ENCODE measurements around the gene CTXND2. TPM values are rescaled to one million over a fixed set of nuclear protein-coding genes. Genes with fewer than 3 reads are reported as not detected.
A peak's percentile ranks its signal among the peaks of the same experiment; 100 is the strongest.
"Not testable (repeated sequence)": the region's sequence is repeated elsewhere in the genome, so short reads cannot be mapped to it uniquely, and the experiment has no call there.

Gene CTXND2
- not detected in 2 replicates for total RNA-seq

DNA sequence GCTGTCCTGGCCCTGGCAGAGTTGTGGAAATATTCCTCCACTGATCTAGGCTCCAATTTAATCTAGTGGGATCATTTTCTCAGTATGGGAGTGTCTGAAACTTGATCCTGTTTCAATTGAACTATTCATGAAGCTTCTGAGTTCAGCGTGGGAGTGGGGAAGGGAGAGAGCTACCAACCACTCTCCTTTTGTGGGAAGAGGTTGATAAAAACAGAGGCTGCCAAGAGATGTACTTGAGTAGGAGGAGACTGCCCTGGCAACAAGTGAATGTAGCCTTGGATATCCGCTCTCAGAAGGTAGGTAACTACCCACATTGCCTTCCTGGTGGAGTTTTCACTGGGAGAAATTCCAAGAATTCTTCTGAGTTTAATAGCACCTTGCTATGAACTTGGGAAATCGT lies at the start of gene CTXND2:
Gene CTXND2 (plus strand): TSS at position 119 of the 400 bp plus-strand sequence. CDS start 25,179 bp downstream, outside the sequence.
- peak; percentile 14 for DNase-seq (ENCODE audit: low read depth)
- TF ChIP-seq, protein P1, sequence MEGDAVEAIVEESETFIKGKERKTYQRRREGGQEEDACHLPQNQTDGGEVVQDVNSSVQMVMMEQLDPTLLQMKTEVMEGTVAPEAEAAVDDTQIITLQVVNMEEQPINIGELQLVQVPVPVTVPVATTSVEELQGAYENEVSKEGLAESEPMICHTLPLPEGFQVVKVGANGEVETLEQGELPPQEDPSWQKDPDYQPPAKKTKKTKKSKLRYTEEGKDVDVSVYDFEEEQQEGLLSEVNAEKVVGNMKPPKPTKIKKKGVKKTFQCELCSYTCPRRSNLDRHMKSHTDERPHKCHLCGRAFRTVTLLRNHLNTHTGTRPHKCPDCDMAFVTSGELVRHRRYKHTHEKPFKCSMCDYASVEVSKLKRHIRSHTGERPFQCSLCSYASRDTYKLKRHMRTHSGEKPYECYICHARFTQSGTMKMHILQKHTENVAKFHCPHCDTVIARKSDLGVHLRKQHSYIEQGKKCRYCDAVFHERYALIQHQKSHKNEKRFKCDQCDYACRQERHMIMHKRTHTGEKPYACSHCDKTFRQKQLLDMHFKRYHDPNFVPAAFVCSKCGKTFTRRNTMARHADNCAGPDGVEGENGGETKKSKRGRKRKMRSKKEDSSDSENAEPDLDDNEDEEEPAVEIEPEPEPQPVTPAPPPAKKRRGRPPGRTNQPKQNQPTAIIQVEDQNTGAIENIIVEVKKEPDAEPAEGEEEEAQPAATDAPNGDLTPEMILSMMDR (IDR thresholded peaks at IDR 0.05; ENCODE audit: insufficient read depth, low read length, severe bottlenecking), result no peak

DNA sequence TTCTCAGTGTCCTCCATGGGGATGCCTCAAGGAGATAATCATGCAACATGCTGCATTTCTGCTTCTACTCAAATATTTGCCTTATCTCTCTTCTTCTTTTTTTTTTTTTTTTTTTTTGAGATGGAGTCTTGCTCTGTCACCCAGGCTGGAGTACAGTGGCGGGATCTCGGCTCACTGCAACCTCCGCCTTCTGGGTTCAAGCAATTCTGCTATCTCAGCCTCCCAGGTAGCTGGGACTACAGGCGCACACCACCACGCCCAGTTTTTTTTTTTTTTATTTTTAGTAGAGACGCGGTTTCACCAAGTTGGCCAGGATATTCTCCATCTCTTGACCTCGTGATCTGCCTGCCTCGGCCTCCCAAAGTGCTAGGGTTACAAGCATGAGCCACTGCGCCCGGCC lies 46.1 kb upstream of the CTXND2 start:
- DNase-seq (ENCODE audit: low read depth); H3K4me3 ChIP-seq (ENCODE audit: low read depth, low read length); H3K27me3 ChIP-seq (ENCODE audit: control insufficient read depth, insufficient read depth, low read length); FAIRE-seq; H3K36me3 ChIP-seq (ENCODE audit: control insufficient read depth, insufficient read depth, low read length): not testable (repeated sequence)

More for the DNA sequence above, at the start of gene CTXND2:
- Histone ChIP-seq H3K27me3 (ENCODE audit: control insufficient read depth, insufficient read depth, low read length) (no peaks in the 10 kb centered on the region), H3K4me3 (ENCODE audit: low read depth, low read length) (no peak within 1 kb of the TSS), H3K36me3 (ENCODE audit: control insufficient read depth, insufficient read depth, low read length) (no peaks in the 10 kb centered on the region)
- FAIRE-seq, result no peak

DNA sequence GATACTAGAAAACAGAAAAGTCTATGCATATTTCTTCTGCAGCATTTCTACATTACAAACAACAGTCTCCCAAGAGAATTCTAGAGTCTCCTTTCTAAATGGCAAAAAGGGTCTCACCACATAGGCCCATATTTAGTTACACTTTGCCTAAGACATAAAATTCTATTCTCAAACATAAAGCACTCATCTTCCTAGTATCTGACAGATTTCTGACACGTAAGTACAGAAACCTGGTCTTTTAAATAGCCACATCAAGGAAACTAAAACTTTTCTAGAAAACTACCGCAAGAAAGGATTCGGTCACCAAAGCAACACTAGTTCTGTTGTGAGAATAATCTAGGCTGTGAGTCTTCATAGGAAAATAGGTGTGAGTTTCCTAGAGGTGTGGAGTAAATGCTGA lies 45.3 kb upstream of the CTXND2 start:
- DNase-seq (ENCODE audit: low read depth), result no peak
- no peak for FAIRE-seq
- TF ChIP-seq, protein P1 (IDR thresholded peaks at IDR 0.05; ENCODE audit: insufficient read depth, low read length, severe bottlenecking), result no peak
- H3K27me3 ChIP-seq (ENCODE audit: control insufficient read depth, insufficient read depth, low read length), result no peaks in the 10 kb centered on the region
- H3K36me3 ChIP-seq (ENCODE audit: control insufficient read depth, insufficient read depth, low read length), result no peaks in the 10 kb centered on the region
- H3K4me3 ChIP-seq (ENCODE audit: low read depth, low read length), result no peak overlapping the region

DNA sequence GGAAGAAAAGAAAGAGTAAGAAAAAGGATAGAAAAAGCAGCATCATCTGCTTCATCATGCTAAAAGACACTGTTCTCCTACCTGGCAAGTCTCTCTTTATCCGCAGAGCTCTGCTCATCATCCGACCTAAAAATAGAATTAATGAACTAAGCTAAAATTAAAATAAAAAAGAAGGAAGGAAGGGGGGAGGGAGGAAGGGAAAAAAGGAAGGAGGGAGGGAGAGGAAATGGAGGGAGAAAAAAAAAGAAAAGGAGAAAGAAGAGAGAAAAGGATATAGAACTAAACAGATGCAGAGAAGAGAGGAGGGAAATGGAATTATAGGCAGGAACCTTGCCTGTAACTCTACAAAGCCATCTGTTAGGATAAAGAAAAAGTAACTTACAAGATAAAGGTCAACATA lies 44.6 kb upstream of the CTXND2 start:
- TF ChIP-seq, protein P1 (IDR thresholded peaks at IDR 0.05; ENCODE audit: insufficient read depth, low read length, severe bottlenecking), result no peak
- no peaks in the 10 kb centered on the region for H3K36me3 ChIP-seq (ENCODE audit: control insufficient read depth, insufficient read depth, low read length)
- FAIRE-seq (no peak), DNase-seq (ENCODE audit: low read depth) (no peak)
- H3K4me3 ChIP-seq (ENCODE audit: low read depth, low read length), result no peak overlapping the region
- no peaks in the 10 kb centered on the region for H3K27me3 ChIP-seq (ENCODE audit: control insufficient read depth, insufficient read depth, low read length)

DNA sequence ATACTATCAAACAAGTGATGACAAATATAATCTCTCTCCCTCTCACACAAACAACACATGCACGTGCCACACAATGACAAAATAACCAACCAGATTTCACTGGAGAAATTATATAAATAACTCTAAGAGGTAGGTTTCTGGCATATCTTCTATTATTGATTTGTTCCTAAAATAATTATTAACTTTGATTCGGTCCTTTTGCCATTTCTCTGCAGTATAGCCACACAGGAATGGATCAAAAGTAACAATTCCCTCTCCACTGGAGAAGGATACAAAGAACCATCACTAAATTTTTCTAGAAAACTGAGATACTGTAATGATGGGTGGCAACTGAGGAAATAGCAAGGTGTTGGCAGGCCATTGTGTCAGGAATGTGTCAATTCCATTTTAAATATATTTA lies 44.0 kb upstream of the CTXND2 start:
- DNase-seq (ENCODE audit: low read depth), result no peak
- Histone ChIP-seq H3K36me3 (ENCODE audit: control insufficient read depth, insufficient read depth, low read length) (no peaks in the 10 kb centered on the region), H3K4me3 (ENCODE audit: low read depth, low read length) (no peak overlapping the region), H3K27me3 (ENCODE audit: control insufficient read depth, insufficient read depth, low read length) (no peaks in the 10 kb centered on the region)
- no peak for FAIRE-seq
- TF ChIP-seq, protein P1 (IDR thresholded peaks at IDR 0.05; ENCODE audit: insufficient read depth, low read length, severe bottlenecking), result no peak

DNA sequence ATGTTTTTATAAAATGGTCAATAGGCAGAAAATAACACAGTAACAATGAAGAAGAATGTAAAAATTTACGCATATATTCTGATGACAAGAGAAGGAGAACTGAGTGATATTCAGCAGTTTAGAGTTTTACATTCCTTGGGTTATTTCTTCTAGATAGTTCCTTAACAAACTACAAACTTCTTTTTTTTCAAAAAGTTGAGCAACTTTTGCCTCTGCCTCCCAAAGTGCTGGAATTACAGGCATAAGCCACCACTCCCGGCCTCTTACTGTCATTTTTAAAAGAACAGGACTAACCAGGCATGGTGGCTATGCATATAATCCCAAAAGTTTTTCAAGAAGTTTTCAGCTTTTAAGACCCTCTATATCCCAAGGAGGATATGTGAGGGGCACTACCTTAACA lies 43.5 kb upstream of the CTXND2 start:
- TF ChIP-seq, protein P1 (IDR thresholded peaks at IDR 0.05; ENCODE audit: insufficient read depth, low read length, severe bottlenecking), result no peak
- no peak overlapping the region for H3K4me3 ChIP-seq (ENCODE audit: low read depth, low read length)
- H3K27me3 ChIP-seq (ENCODE audit: control insufficient read depth, insufficient read depth, low read length), result no peaks in the 10 kb centered on the region
- H3K36me3 ChIP-seq (ENCODE audit: control insufficient read depth, insufficient read depth, low read length), result peaks cover 2% of the 10 kb centered on the region
- no peak for DNase-seq (ENCODE audit: low read depth)
- FAIRE-seq, result no peak
